A673 (cell line): ENCODE data around the gene DYNLT1. TPM values are rescaled to one million over a fixed set of nuclear protein-coding genes. Genes with fewer than 3 reads are reported as not detected.
"Not testable (repeated sequence)": the region's sequence is repeated elsewhere in the genome, so short reads cannot be mapped to it uniquely, and the experiment has no call there.

Source experiments
- BruUV-seq: library from RNA; stranded (reverse); fragments of 400-500 nt; replicated peaks from 2 replicates; lab custom pipeline; 2021; lab: Mats Ljungman, UMichigan
- CTCF ChIA-PET: fragments of 300-600 bp; sonication (Branson Sonifier 250); formaldehyde crosslinking; loops from one replicate; lab custom pipeline; 2022; ENCODE audit warnings: antibody characterized with exemption; lab: Charles Lee
- POLR2A ChIA-PET: fragments of 300-600 bp; sonication (Branson Sonifier 250); formaldehyde crosslinking; loops from one replicate; lab custom pipeline; 2022; ENCODE audit warnings: antibody characterized with exemption; ENCODE audit not compliant: low non-redundant PET; lab: Charles Lee
- DNase-seq: peaks from one replicate; pipeline ENCODE4 v3.0.0-alpha.2; 2015; ENCODE audit warnings: low spot score
- H3K27ac ChIP-seq: fragments of 200-600 bp; sonication (generic); 2 replicates; pipeline ENCODE4 v1.5.1; 2016; ENCODE audit warnings: mixed run types, low read depth, mild to moderate bottlenecking, mixed read lengths, antibody characterized with exemption, low read length; ENCODE audit not compliant: poor library complexity, severe bottlenecking
- H3K27me3 ChIP-seq: fragments of 200-600 bp; sonication (generic); replicated peaks from 2 replicates; pipeline ENCODE4 v1.6.1; 2017; ENCODE audit warnings: mixed run types, low read depth, mild to moderate bottlenecking, mixed read lengths, antibody characterized with exemption, low read length; ENCODE audit not compliant: insufficient read depth, poor library complexity
- H3K36me3 ChIP-seq: fragments of 200-600 bp; sonication (generic); 2 replicates; pipeline ENCODE4 v1.6.1; 2016; ENCODE audit warnings: mixed run types, mild to moderate bottlenecking, mixed read lengths, antibody characterized with exemption, low read length; ENCODE audit not compliant: insufficient read depth, poor library complexity, severe bottlenecking
- H3K4me1 ChIP-seq: fragments of 200-600 bp; sonication (generic); 2 replicates; pipeline ENCODE4 v1.6.1; 2017; ENCODE audit warnings: mixed run types, mild to moderate bottlenecking, mixed read lengths, antibody characterized with exemption, low read length; ENCODE audit not compliant: insufficient read depth, poor library complexity, severe bottlenecking
- H3K4me3 ChIP-seq: fragments of 200-600 bp; sonication (generic); 2 replicates; pipeline ENCODE4 v1.5.1; 2016; ENCODE audit warnings: low read depth, mixed run types, mild to moderate bottlenecking, mixed read lengths, low read length; ENCODE audit not compliant: poor library complexity, severe bottlenecking
- H3K9me3 ChIP-seq: fragments of 200-600 bp; sonication (generic); 2 replicates; pipeline ENCODE4 v1.6.1; 2016; ENCODE audit warnings: mixed run types, low read depth, mild to moderate bottlenecking, mixed read lengths, antibody characterized with exemption, low read length; ENCODE audit not compliant: poor library complexity, severe bottlenecking
- CTCF ChIP-seq: fragments of 300-800, 200-600 bp; sonication (generic); conservative IDR thresholded peaks from 2 replicates; pipeline ENCODE4 v1.5.1; 2017; ENCODE audit warnings: low read depth, mild to moderate bottlenecking, antibody characterized with exemption, low read length, moderate library complexity, mixed read lengths
- EZH2 ChIP-seq: fragments of 200-600 bp; sonication (generic); IDR thresholded peaks from 2 replicates; pipeline ENCODE4 v1.6.1; 2017; ENCODE audit warnings: borderline replicate concordance, low read depth, mild to moderate bottlenecking, mixed read lengths, antibody characterized with exemption, low read length; ENCODE audit not compliant: poor library complexity, severe bottlenecking
- intact Hi-C: fragments of 100-400 bp; cut with micrococcal nuclease; formaldehyde crosslinking; loops from one replicate; pipeline ENCODE4 v1.10.0; 2022; ENCODE audit not compliant: unreplicated experiment
- total RNA-seq: library from RNA; stranded (reverse); gene quantifications from 2 replicates; pipeline ENCODE4 v1.2.3, GENCODE V29; 2021

Gene DYNLT1
- total RNA-seq, 1 experiment from 2014 or later: 137 TPM

GRCh38 chr6:158674342-158675131 is 30.0 kb upstream of the DYNLT1 start:
- intact Hi-C loops: no loop called here
- H3K27ac ChIP-seq: no peak overlapping the region
- POLR2A ChIA-PET: no interaction called here
- BruUV-seq: no TSS peak
- no peaks in the 10 kb centered on the region for H3K27me3 ChIP-seq
- no peak for DNase-seq
- no peak overlapping the region for H3K4me3 ChIP-seq
- no peaks in the 10 kb centered on the region for H3K36me3 ChIP-seq
- no peaks in the 10 kb centered on the region for H3K9me3 ChIP-seq
- no peak for TF ChIP-seq EZH2
- TF ChIP-seq CTCF: no peak
- CTCF ChIA-PET: no interaction called here
- H3K4me1 ChIP-seq: no peaks in the 10 kb centered on the region

DNA sequence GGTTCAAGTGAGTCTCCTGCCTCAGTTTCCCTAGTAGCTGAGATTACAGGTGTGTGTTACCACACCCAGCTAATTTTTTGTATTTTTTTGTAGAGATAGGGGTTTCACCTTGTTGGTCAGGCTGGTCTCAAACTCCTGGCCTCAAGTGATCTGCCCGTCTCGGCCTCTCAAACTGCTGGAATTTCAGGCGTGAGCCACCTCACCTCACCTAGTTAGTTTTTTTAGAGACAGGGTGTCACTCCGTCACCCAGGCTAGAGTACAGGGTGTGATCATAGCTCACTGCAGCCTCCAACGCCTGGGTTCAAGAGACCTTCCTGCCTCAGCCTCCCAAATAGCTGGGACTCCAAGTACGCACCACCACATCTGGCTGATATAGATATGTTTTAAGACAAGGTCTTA is 28.2 kb upstream of the DYNLT1 start:
- intact Hi-C loops: no loop called here
- TF ChIP-seq CTCF (no peak), EZH2 (no peak)
- H3K27ac ChIP-seq: no peak overlapping the region
- no TSS peak for BruUV-seq
- no peaks in the 10 kb centered on the region for H3K4me1 ChIP-seq
- no peaks in the 10 kb centered on the region for H3K9me3 ChIP-seq
- H3K4me3 ChIP-seq: no peak overlapping the region
- DNase-seq: no peak
- no peaks in the 10 kb centered on the region for H3K27me3 ChIP-seq
- no peaks in the 10 kb centered on the region for H3K36me3 ChIP-seq
- CTCF ChIA-PET: interaction anchor here (1.0 kb wide), 1 partner anchor 13 kb away, joined by 7 read pairs; no protein-coding TSS in a partner anchor
- POLR2A ChIA-PET: no interaction called here

DNA sequence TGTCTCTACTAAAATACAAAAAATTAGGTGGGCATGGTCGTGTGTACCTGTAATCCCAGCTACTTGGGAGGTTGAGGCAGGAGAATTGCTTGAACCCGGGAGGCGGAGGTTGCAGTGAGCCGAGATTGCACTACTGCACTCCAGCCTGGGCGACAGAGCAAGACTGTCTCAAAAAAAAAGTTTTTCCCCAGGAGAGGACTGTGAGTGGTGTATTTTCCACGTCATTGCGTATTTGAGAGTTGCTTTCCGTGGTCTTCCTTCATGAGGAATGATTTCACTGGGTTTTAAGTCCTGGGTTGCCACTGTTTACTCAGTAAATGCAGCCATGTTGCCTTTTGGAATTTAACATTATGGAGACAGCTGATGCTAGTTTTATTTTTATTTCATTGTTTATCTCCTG is 27.6 kb upstream of the DYNLT1 start:
- CTCF ChIA-PET, DNase-seq, H3K4me3 ChIP-seq, H3K9me3 ChIP-seq, BruUV-seq, POLR2A ChIA-PET, intact Hi-C loops, H3K4me1 ChIP-seq, H3K36me3 ChIP-seq, H3K27ac ChIP-seq, H3K27me3 ChIP-seq: not testable (repeated sequence)
